Measurements from ENCODE around the gene ANO2. TPM values are rescaled to one million over a fixed set of nuclear protein-coding genes. Genes with fewer than 3 reads are reported as not detected.

Gene ANO2
- polyA plus RNA-seq, 1 experiment: 0.09 TPM

DNA sequence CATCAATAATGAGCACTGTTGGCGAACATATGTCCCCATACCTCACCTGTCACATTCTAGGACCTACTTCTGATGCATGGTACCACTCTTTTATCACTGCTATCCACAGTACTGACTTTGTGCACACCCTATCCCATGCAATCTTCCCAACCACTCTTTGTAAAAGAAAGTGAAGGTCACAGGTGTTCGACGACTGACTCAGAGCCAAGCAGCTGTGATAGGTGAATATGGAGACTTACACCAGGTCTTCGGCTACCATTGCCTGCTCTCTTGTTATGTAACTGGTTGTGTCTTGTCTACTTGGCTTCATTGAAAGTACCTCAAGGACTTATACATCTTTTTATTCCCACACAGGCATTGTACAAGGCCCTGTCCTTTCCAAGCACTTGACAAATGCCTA lies 169.0 kb downstream of the ANO2 start:
- ChIA-PET CTCF (interaction anchor here (0.6 kb wide), 1 partner anchor 48 kb away, joined by 4 read pairs; no protein-coding TSS in a partner anchor), POLR2A (no interaction called here)
- TF ChIP-seq, protein P1, sequence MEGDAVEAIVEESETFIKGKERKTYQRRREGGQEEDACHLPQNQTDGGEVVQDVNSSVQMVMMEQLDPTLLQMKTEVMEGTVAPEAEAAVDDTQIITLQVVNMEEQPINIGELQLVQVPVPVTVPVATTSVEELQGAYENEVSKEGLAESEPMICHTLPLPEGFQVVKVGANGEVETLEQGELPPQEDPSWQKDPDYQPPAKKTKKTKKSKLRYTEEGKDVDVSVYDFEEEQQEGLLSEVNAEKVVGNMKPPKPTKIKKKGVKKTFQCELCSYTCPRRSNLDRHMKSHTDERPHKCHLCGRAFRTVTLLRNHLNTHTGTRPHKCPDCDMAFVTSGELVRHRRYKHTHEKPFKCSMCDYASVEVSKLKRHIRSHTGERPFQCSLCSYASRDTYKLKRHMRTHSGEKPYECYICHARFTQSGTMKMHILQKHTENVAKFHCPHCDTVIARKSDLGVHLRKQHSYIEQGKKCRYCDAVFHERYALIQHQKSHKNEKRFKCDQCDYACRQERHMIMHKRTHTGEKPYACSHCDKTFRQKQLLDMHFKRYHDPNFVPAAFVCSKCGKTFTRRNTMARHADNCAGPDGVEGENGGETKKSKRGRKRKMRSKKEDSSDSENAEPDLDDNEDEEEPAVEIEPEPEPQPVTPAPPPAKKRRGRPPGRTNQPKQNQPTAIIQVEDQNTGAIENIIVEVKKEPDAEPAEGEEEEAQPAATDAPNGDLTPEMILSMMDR (IDR thresholded peaks at IDR 0.05; ENCODE audit: low read depth, low read length): no peak
- no peak overlapping the region for H3K4me3 ChIP-seq (ENCODE audit: low read depth, low read length)
- DNase-seq (ENCODE audit: low read depth, low spot score): no peak
- H3K27me3 ChIP-seq (ENCODE audit: control insufficient read depth, insufficient read depth, low read length): peaks cover 3% of the 10 kb centered on the region
- no peaks in the 10 kb centered on the region for H3K9me3 ChIP-seq (ENCODE audit: control insufficient read depth, insufficient read depth, low read length)
- no peak overlapping the region for H3K27ac ChIP-seq (ENCODE audit: low read depth, low read length)

DNA sequence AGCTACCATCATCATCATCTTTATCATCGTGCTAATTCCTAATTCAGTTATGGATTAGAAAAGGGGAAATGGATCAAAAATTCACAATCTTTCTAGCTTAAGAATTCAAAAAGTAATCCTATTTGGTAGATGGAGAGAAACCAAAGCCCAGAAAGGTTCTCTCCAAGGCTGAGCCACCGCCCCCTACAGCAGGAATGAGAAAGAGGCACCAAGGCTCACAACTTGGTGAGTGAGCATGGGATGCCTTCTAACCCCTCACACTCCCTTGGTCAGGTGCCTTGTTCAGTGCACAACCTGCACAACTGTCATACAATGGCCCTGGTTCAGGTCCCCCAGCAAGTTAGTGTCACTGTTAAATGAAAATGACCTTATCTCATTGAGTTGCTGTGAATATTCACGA lies 171.5 kb downstream of the ANO2 start:
- no peak for DNase-seq (ENCODE audit: low read depth, low spot score)
- Histone ChIP-seq H3K9me3 (ENCODE audit: control insufficient read depth, insufficient read depth, low read length) (no peaks in the 10 kb centered on the region), H3K27ac (ENCODE audit: low read depth, low read length) (no peak overlapping the region), H3K27me3 (ENCODE audit: control insufficient read depth, insufficient read depth, low read length) (peaks cover 3% of the 10 kb centered on the region), H3K4me3 (ENCODE audit: low read depth, low read length) (no peak overlapping the region)
- ChIA-PET POLR2A (no interaction called here), CTCF (no interaction called here)
- TF ChIP-seq, protein P1 (IDR thresholded peaks at IDR 0.05; ENCODE audit: low read depth, low read length): no peak

DNA sequence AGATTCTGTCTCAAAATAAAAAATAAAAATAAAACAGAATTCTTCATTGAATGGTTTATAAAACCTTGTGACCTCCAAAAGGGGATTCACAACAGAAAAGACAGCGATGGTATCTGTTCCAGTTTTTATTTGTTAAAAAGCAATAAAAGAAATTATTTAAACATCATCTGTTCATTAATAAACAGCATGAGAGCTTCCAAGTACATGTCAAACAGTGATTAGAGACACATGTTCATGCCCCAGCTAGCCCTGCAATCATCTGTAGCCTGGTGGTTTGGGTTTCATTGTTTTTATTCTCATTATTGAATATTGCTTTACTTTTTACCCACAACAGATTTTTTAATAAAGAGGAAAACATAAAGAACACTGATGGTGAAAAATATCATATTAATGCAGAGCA lies 173.3 kb downstream of the ANO2 start:
- TF ChIP-seq, protein P1 (IDR thresholded peaks at IDR 0.05; ENCODE audit: low read depth, low read length): no peak
- no peak overlapping the region for H3K4me3 ChIP-seq (ENCODE audit: low read depth, low read length)
- H3K9me3 ChIP-seq (ENCODE audit: control insufficient read depth, insufficient read depth, low read length): no peaks in the 10 kb centered on the region
- CTCF ChIA-PET: interaction anchor here (2.3 kb wide), 1 partner anchor 26 kb away, joined by 7 read pairs; no protein-coding TSS in a partner anchor
- no peak overlapping the region for H3K27ac ChIP-seq (ENCODE audit: low read depth, low read length)
- peaks cover 6% of the 10 kb centered on the region for H3K27me3 ChIP-seq (ENCODE audit: control insufficient read depth, insufficient read depth, low read length)
- DNase-seq (ENCODE audit: low read depth, low spot score): no peak
- POLR2A ChIA-PET: no interaction called here

DNA sequence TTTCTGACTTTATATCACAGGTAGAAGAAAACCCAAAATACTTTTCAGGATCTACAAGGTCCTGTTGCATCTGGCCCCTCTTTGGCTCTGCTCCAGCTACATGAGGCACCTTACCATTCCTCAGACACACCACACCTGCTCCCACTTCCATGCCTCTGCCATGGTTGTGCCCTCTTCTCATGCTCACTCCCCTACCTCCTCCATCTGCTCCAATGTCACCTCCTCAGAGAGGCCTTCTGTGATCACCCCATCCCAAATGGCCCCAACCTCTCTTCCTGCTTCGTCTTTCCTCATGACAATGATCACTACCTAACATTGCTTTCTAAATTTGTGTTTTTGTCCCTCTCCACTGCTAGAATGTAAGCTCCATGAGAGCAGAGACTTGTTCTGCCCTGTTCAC lies 174.3 kb downstream of the ANO2 start:
- no peak for DNase-seq (ENCODE audit: low read depth, low spot score)
- ChIA-PET CTCF (interaction anchor here (2.3 kb wide), 1 partner anchor 25 kb away, joined by 7 read pairs; no protein-coding TSS in a partner anchor), POLR2A (no interaction called here)
- Histone ChIP-seq H3K27me3 (ENCODE audit: control insufficient read depth, insufficient read depth, low read length) (peaks cover 6% of the 10 kb centered on the region), H3K9me3 (ENCODE audit: control insufficient read depth, insufficient read depth, low read length) (no peaks in the 10 kb centered on the region), H3K4me3 (ENCODE audit: low read depth, low read length) (no peak overlapping the region), H3K27ac (ENCODE audit: low read depth, low read length) (no peak overlapping the region)
- TF ChIP-seq, protein P1 (IDR thresholded peaks at IDR 0.05; ENCODE audit: low read depth, low read length): no peak

DNA sequence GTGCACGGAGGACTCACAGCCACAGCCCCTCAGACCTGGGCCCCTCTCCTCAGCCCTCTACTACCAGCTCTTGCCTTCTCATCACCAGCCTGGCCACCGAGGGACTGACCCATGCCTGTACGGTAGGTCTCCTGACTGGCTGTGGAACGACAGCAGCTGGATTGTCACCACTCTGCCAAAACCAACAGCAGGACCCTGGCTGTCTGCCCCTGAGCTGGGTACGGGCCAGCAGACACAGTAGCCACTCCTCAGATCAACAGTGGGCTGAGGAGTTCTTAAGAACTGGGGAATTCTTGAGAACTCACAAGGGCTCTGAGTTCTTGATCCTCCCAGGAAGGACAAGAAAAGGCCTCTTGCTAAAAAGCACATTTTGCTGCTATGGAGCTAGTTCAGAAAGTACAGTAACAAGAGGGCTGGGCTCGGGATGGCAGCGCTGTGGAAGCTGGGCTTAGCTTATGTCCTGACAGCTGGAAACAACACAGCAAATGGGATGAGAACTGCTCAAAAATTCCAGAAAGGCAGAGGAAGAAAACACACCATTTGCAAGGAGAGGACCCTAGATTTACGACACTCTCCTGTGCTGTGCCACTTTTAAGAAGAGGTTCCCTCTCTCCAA lies 176.4 kb downstream of the ANO2 start:
- TF ChIP-seq, protein P1 (IDR thresholded peaks at IDR 0.05; ENCODE audit: low read depth, low read length): no peak
- DNase-seq (ENCODE audit: low read depth, low spot score): no peak
- Histone ChIP-seq H3K9me3 (ENCODE audit: control insufficient read depth, insufficient read depth, low read length) (no peaks in the 10 kb centered on the region), H3K27ac (ENCODE audit: low read depth, low read length) (no peak overlapping the region), H3K4me3 (ENCODE audit: low read depth, low read length) (no peak overlapping the region), H3K27me3 (ENCODE audit: control insufficient read depth, insufficient read depth, low read length) (peaks cover 6% of the 10 kb centered on the region)
- ChIA-PET CTCF (no interaction called here), POLR2A (interaction anchor here (0.5 kb wide), 1 partner anchor 76 kb away, joined by 5 read pairs; no protein-coding TSS in a partner anchor)
